Measurements from ENCODE around the gene NRCAM. TPM values are rescaled to one million over a fixed set of nuclear protein-coding genes. Genes with fewer than 3 reads are reported as not detected.

The NRCAM gene
- total and polyA plus RNA-seq, 10 of the 15 experiments (the other 5 are each of a cell fraction or from before 2014, with no cell fraction given), result 0.30 to 2.0 (median 1.0) TPM

- H4K20me1 ChIP-seq (ENCODE audit: control insufficient read depth, insufficient read depth), result no peaks in the 10 kb centered on the region
- no peak overlapping the region for H3K9ac ChIP-seq (ENCODE audit: control insufficient read depth, insufficient read depth, low read length)
- H3K4me3 ChIP-seq, result no peak overlapping the region
- H3K79me2 ChIP-seq (ENCODE audit: control insufficient read depth, insufficient read depth, low read length), result no peaks in the 10 kb centered on the region
- H3K27ac ChIP-seq (ENCODE audit: control insufficient read depth, insufficient read depth), result no peak overlapping the region
- H3K4me1 ChIP-seq (ENCODE audit: control insufficient read depth, insufficient read depth, low read length), result no peaks in the 10 kb centered on the region
- ATAC-seq (peak; percentile 36; the same call in 2 of the 3 replicates), DNase-seq (ENCODE audit: low read depth, low spot score) (no peak), FAIRE-seq (no peak)
- no peaks in the 10 kb centered on the region for H3K36me3 ChIP-seq (ENCODE audit: control insufficient read depth in 2 of 2, insufficient read depth in 2 of 2, low read length in 1 of 2)
- ChIA-PET SMC1A (ENCODE audit: uncharacterized antibody, unreplicated experiment) (interaction anchor here (1.2 to 5.2 kb wide), 12 partner anchors 11 to 81 kb away, joined by 3 to 130 read pairs (median 26); partner anchors contain the start of gene LAMB4), RAD21 (ENCODE audit: unreplicated experiment) (interaction anchor here (1.3 to 3.3 kb wide), 11 partner anchors 11 to 32 kb away, joined by 4 to 142 read pairs (median 21); partner anchors contain the start of gene LAMB4), CTCF (interaction anchor here (0.6 to 4.2 kb wide), 12 partner anchors 9 to 353 kb away, joined by 3 to 254 read pairs (median 14); no protein-coding TSS in a partner anchor), POLR2A (interaction anchor here (0.6 to 3.0 kb wide), 2 partner anchors 8 to 10 kb away, joined by 3 to 12 read pairs; no protein-coding TSS in a partner anchor)
- TF ChIP-seq SMAD1 (IDR thresholded peaks at IDR 0.05; ENCODE audit: low read depth, partially characterized antibody) (peak; percentile 31), E2F8 (IDR thresholded peaks at IDR 0.05; ENCODE audit: low read depth, partially characterized antibody) (no peak), PKNOX1 (IDR thresholded peaks at IDR 0.05) (peak; percentile 9; the same call in 1 of the 2 replicates), NBN (IDR thresholded peaks at IDR 0.05) (0 out of 2 replicates have a peak, but pooled peaks have one; percentile 19), POU2F2 (IDR thresholded peaks at IDR 0.05; ENCODE audit: borderline replicate concordance, low read depth, low read length) (no peak), MEF2B (IDR thresholded peaks at IDR 0.05; ENCODE audit: partially characterized antibody, poor library complexity, severe bottlenecking) (peak; percentile 81), TAF1 (IDR thresholded peaks at IDR 0.05; ENCODE audit: borderline replicate concordance, low read depth, low read length) (no peak), ZNF24 (IDR thresholded peaks at IDR 0.05) (no peak)
- TF ChIP-seq, protein P1, sequence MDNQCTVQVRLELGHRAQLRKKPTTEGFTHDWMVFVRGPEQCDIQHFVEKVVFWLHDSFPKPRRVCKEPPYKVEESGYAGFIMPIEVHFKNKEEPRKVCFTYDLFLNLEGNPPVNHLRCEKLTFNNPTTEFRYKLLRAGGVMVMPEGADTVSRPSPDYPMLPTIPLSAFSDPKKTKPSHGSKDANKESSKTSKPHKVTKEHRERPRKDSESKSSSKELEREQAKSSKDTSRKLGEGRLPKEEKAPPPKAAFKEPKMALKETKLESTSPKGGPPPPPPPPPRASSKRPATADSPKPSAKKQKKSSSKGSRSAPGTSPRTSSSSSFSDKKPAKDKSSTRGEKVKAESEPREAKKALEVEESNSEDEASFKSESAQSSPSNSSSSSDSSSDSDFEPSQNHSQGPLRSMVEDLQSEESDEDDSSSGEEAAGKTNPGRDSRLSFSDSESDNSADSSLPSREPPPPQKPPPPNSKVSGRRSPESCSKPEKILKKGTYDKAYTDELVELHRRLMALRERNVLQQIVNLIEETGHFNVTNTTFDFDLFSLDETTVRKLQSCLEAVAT (IDR thresholded peaks at IDR 0.05), result peak; percentile 76
- TF ChIP-seq, protein P2, sequence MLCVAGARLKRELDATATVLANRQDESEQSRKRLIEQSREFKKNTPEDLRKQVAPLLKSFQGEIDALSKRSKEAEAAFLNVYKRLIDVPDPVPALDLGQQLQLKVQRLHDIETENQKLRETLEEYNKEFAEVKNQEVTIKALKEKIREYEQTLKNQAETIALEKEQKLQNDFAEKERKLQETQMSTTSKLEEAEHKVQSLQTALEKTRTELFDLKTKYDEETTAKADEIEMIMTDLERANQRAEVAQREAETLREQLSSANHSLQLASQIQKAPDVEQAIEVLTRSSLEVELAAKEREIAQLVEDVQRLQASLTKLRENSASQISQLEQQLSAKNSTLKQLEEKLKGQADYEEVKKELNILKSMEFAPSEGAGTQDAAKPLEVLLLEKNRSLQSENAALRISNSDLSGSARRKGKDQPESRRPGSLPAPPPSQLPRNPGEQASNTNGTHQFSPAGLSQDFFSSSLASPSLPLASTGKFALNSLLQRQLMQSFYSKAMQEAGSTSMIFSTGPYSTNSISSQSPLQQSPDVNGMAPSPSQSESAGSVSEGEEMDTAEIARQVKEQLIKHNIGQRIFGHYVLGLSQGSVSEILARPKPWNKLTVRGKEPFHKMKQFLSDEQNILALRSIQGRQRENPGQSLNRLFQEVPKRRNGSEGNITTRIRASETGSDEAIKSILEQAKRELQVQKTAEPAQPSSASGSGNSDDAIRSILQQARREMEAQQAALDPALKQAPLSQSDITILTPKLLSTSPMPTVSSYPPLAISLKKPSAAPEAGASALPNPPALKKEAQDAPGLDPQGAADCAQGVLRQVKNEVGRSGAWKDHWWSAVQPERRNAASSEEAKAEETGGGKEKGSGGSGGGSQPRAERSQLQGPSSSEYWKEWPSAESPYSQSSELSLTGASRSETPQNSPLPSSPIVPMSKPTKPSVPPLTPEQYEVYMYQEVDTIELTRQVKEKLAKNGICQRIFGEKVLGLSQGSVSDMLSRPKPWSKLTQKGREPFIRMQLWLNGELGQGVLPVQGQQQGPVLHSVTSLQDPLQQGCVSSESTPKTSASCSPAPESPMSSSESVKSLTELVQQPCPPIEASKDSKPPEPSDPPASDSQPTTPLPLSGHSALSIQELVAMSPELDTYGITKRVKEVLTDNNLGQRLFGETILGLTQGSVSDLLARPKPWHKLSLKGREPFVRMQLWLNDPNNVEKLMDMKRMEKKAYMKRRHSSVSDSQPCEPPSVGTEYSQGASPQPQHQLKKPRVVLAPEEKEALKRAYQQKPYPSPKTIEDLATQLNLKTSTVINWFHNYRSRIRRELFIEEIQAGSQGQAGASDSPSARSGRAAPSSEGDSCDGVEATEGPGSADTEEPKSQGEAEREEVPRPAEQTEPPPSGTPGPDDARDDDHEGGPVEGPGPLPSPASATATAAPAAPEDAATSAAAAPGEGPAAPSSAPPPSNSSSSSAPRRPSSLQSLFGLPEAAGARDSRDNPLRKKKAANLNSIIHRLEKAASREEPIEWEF (IDR thresholded peaks at IDR 0.05; ENCODE audit: insufficient replicate concordance, low read depth, low read length), result no peak
- H3K9me3 ChIP-seq (replicated peaks; ENCODE audit: control insufficient read depth, insufficient read depth, low read length), result no peaks in the 10 kb centered on the region
- H3K4me2 ChIP-seq (ENCODE audit: control insufficient read depth, insufficient read depth), result no peak overlapping the region
- BruUV-seq (replicated peaks), result no TSS peak
- 68% methylated on average over 5 of the region's 6 CpGs for WGBS (ENCODE audit: insufficient coverage, insufficient replicate concordance, low lambda C conversion rate, missing lambda C conversion rate)
- no peaks in the 10 kb centered on the region for H3K27me3 ChIP-seq (replicated peaks in 1 of 2; ENCODE audit: control insufficient read depth in 2 of 2, insufficient read depth in 2 of 2, low read length in 1 of 2)
- H2AFZ ChIP-seq (ENCODE audit: control insufficient read depth, low read depth, low read length), result no peak overlapping the region
- in situ Hi-C loops (cut with MboI), result no loop called here
- intact Hi-C loops (cut with micrococcal nuclease; ENCODE audit: unreplicated experiment), result loop anchor here (10.0 kb wide), 1 partner anchor 399 kb away; the partner anchor contains the start of gene CBLL1
Observed at GRCh38 chr7:108143658-108144420, 312.4 kb downstream of the NRCAM start.
